MM.1S (cell line): ENCODE results near the gene KRT39.

Experiments
- DNase-seq: peaks from one replicate; pipeline ENCODE4 v3.0.0-alpha.2; 2015
- H2AFZ ChIP-seq: fragments of 300-600 bp; sonication (generic); 2 replicates; pipeline ENCODE4 v1.6.0; 2016; ENCODE audit warnings: antibody characterized with exemption, low read length
- H3F3A ChIP-seq: fragments of 300-600 bp; sonication (generic); 2 replicates; pipeline ENCODE4 v1.6.1; 2016; ENCODE audit warnings: mild to moderate bottlenecking, antibody characterized with exemption, low read length, moderate library complexity, mixed read lengths; ENCODE audit not compliant: insufficient read depth
- H3K27ac ChIP-seq: fragments of 300-600 bp; sonication (generic); 2 replicates; pipeline ENCODE4 v1.5.1; 2016; ENCODE audit warnings: mild to moderate bottlenecking, low read length
- H3K27me3 ChIP-seq: fragments of 300-600 bp; sonication (generic); replicated peaks from 2 replicates; pipeline ENCODE4 v1.6.0; 2016; ENCODE audit warnings: low read length; ENCODE audit not compliant: insufficient read depth
- H3K36me3 ChIP-seq: fragments of 300-600 bp; sonication (generic); replicated peaks from 2 replicates; pipeline ENCODE4 v1.6.1; 2016; ENCODE audit warnings: mild to moderate bottlenecking, low read length, mixed read lengths; ENCODE audit not compliant: insufficient read depth
- H3K4me1 ChIP-seq: fragments of 300-600 bp; sonication (generic); 2 replicates; pipeline ENCODE4 v1.6.1; 2016; ENCODE audit warnings: low read length, mixed read lengths
- H3K4me2 ChIP-seq: fragments of 300-600 bp; sonication (generic); 2 replicates; pipeline ENCODE4 v1.6.0; 2016; ENCODE audit warnings: low read depth, low read length
- H3K4me3 ChIP-seq: fragments of 300-600 bp; sonication (generic); 2 replicates; pipeline ENCODE4 v1.5.1; 2016; ENCODE audit warnings: low read length, mixed read lengths
- H3K79me2 ChIP-seq: fragments of 300-600 bp; sonication (generic); 2 replicates; pipeline ENCODE4 v1.6.1; 2016; ENCODE audit warnings: mixed run types, low read length, mixed read lengths
- H3K9ac ChIP-seq: fragments of 300-600 bp; sonication (generic); 2 replicates; pipeline ENCODE4 v1.6.1; 2016; ENCODE audit warnings: low read length, mixed read lengths
- H3K9me2 ChIP-seq: fragments of 300-600 bp; sonication (generic); replicated peaks from 2 replicates; pipeline ENCODE4 v1.6.1; 2016; ENCODE audit warnings: mild to moderate bottlenecking, low read length, mixed read lengths; ENCODE audit not compliant: insufficient read depth
- H3K9me3 ChIP-seq: fragments of 300-600 bp; sonication (generic); replicated peaks from 2 replicates; pipeline ENCODE4 v1.6.1; 2016; ENCODE audit warnings: mild to moderate bottlenecking, low read length, mixed read lengths; ENCODE audit not compliant: insufficient read depth
- H4K20me1 ChIP-seq: fragments of 300-600 bp; sonication (generic); 2 replicates; pipeline ENCODE4 v1.6.1; 2016; ENCODE audit warnings: mild to moderate bottlenecking, low read length, moderate library complexity, mixed read lengths; ENCODE audit not compliant: insufficient read depth
- EZH2 ChIP-seq: fragments of 300-600 bp; sonication (generic); optimal IDR thresholded peaks from 2 replicates; pipeline ENCODE3; 2017; ENCODE audit warnings: low read depth, mild to moderate bottlenecking, antibody characterized with exemption, low read length, mixed read lengths
- EZH2phosphoT487 ChIP-seq: fragments of 300-600 bp; sonication (generic); IDR thresholded peaks from 2 replicates; pipeline ENCODE4 v1.6.1; 2018; ENCODE audit warnings: antibody characterized with exemption, low read length
- TF ChIP-seq, protein P1 (sequence below): fragments of 300-600 bp; sonication (generic); IDR thresholded peaks from 2 replicates; pipeline ENCODE4 v1.5.1; 2016; ENCODE audit warnings: antibody characterized with exemption, low read length, mixed read lengths

KRT39 gene

DNA sequence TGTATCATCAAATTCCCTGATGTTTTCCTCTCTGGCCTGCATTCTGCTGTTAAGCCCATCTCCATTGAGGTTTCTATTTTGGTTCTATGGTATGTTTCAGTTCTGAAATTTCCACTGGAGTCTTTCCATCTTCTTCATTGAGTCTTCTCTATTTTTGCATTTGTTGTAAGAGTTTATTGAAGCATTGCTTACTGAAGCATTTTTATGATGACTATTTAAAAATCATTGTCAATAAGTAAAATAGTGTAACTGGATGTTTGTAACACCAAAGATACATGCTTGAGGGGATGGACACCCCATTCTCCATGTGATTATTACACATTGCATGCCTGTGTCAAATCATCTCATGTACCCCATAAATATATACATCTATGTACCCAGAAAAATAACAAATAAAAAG lies 8.8 kb upstream of the KRT39 start:
- no peak overlapping the region for H2AFZ ChIP-seq
- no peaks in the 10 kb centered on the region for H4K20me1 ChIP-seq
- no peak for TF ChIP-seq EZH2phosphoT487
- TF ChIP-seq, protein P1, sequence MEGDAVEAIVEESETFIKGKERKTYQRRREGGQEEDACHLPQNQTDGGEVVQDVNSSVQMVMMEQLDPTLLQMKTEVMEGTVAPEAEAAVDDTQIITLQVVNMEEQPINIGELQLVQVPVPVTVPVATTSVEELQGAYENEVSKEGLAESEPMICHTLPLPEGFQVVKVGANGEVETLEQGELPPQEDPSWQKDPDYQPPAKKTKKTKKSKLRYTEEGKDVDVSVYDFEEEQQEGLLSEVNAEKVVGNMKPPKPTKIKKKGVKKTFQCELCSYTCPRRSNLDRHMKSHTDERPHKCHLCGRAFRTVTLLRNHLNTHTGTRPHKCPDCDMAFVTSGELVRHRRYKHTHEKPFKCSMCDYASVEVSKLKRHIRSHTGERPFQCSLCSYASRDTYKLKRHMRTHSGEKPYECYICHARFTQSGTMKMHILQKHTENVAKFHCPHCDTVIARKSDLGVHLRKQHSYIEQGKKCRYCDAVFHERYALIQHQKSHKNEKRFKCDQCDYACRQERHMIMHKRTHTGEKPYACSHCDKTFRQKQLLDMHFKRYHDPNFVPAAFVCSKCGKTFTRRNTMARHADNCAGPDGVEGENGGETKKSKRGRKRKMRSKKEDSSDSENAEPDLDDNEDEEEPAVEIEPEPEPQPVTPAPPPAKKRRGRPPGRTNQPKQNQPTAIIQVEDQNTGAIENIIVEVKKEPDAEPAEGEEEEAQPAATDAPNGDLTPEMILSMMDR, result no peak
- TF ChIP-seq EZH2, result no peak
- no peak overlapping the region for H3K4me3 ChIP-seq
- no peak overlapping the region for H3K9ac ChIP-seq
- H3K27me3 ChIP-seq, result no peaks in the 10 kb centered on the region
- no peak overlapping the region for H3K27ac ChIP-seq
- H3K4me2 ChIP-seq, result no peak overlapping the region
- no peaks in the 10 kb centered on the region for H3K79me2 ChIP-seq
- H3K4me1 ChIP-seq, result no peaks in the 10 kb centered on the region
- no peaks in the 10 kb centered on the region for H3F3A ChIP-seq
- H3K36me3 ChIP-seq, result no peaks in the 10 kb centered on the region
- DNase-seq, result no peak
- no peaks in the 10 kb centered on the region for H3K9me3 ChIP-seq
- no peaks in the 10 kb centered on the region for H3K9me2 ChIP-seq

DNA sequence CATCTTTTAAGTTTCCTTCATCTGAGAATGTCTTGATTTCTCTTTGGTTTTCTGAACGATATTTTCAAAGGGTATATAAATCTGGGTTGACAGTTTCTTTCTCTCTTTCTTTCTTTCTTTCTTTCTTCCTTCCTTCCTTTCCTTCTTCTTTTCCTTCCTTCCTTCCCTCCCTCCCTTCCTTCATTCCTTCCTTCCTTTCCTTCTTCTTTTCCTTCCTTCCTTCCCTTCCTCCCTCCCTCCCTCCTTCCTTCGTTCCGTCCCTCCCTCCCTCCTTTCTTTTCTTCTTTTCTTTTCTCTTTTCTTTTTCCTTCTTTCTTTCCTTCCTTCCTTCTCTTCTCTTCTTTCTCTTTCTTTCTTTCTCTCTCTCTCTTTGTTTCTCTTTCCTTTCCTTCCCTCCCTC lies 7.6 kb upstream of the KRT39 start:
- no peaks in the 10 kb centered on the region for H4K20me1 ChIP-seq
- no peak for DNase-seq
- H3K4me1 ChIP-seq, result no peaks in the 10 kb centered on the region
- no peaks in the 10 kb centered on the region for H3K9me2 ChIP-seq
- H3K27ac ChIP-seq, result no peak overlapping the region
- H3F3A ChIP-seq, result no peaks in the 10 kb centered on the region
- TF ChIP-seq, protein P1, result no peak
- no peak for TF ChIP-seq EZH2phosphoT487
- no peak for TF ChIP-seq EZH2
- H3K4me2 ChIP-seq, result no peak overlapping the region
- no peaks in the 10 kb centered on the region for H3K27me3 ChIP-seq
- no peak overlapping the region for H3K9ac ChIP-seq
- no peaks in the 10 kb centered on the region for H3K36me3 ChIP-seq
- no peaks in the 10 kb centered on the region for H3K9me3 ChIP-seq
- no peaks in the 10 kb centered on the region for H3K79me2 ChIP-seq
- H2AFZ ChIP-seq, result no peak overlapping the region
- H3K4me3 ChIP-seq, result no peak overlapping the region

DNA sequence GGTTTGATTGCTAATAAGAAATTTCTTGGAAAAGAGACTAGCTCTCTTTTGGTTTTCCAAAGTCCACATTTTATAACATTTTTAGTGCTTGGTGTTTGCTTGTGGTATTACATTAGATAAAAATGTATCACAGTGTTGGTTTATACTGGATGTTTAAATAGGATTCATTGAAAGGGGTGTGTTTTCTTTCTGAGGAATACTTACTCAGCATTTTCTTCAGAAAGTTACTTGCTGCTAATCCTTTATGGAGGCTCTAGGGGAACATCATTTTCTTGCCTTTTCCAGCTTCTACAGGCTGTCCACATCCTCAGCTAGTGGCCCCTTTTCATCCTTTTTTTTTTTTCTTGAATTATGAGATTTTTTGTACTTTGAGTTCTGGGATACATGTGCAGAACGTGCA lies 834 bp upstream of the KRT39 start:
- H3K9ac ChIP-seq, result no peak overlapping the region
- no peaks in the 10 kb centered on the region for H3K9me2 ChIP-seq
- H3K4me2 ChIP-seq, result no peak overlapping the region
- no peaks in the 10 kb centered on the region for H3K27me3 ChIP-seq
- H2AFZ ChIP-seq, result no peak overlapping the region
- no peak overlapping the region for H3K27ac ChIP-seq
- H3F3A ChIP-seq, result no peaks in the 10 kb centered on the region
- no peaks in the 10 kb centered on the region for H3K36me3 ChIP-seq
- no peaks in the 10 kb centered on the region for H3K4me1 ChIP-seq
- no peaks in the 10 kb centered on the region for H4K20me1 ChIP-seq
- no peaks in the 10 kb centered on the region for H3K9me3 ChIP-seq
- no peaks in the 10 kb centered on the region for H3K79me2 ChIP-seq
- no peak overlapping the region for H3K4me3 ChIP-seq
- TF ChIP-seq EZH2, result no peak
- TF ChIP-seq, protein P1, result no peak
- no peak for TF ChIP-seq EZH2phosphoT487
- no peak for DNase-seq

DNA sequence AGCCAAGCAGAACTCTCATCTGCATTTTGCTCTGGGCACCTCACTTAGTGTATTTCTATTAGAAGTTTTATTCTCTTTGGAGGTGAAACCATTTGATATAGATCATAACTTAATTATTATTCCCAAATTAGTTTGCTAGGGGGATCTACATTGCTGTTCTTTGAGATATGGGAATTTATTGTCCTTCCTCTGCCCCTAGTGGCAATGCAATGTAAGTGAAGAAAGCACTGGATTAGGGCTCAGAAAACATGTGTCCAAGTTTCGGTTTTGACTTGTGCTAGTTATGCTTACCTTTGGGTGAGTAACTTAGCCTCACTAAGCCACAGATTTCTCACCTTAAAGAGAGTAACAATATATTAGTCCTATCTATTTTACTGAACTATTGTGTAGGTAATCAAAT lies 2.9 kb downstream of the KRT39 start:
- Histone ChIP-seq H3K27me3 (no peaks in the 10 kb centered on the region), H3K9me3 (no peaks in the 10 kb centered on the region), H3K4me2 (no peak overlapping the region), H4K20me1 (no peaks in the 10 kb centered on the region), H3K9ac (no peak overlapping the region), H3K4me1 (peaks cover 5% of the 10 kb centered on the region; the same call in 1 of the 2 replicates), H3K36me3 (no peaks in the 10 kb centered on the region), H3F3A (no peaks in the 10 kb centered on the region; the same call in 1 of the 2 replicates), H3K27ac (no peak overlapping the region), H3K9me2 (no peaks in the 10 kb centered on the region), H3K4me3 (no peak overlapping the region), H2AFZ (no peak overlapping the region), H3K79me2 (no peaks in the 10 kb centered on the region)
- TF ChIP-seq, protein P1, result peak; percentile 85
- TF ChIP-seq EZH2phosphoT487 (no peak), EZH2 (no peak)
- peak; percentile 75 for DNase-seq
